ENCODE measurements around the gene SH3D19.
"Not testable (repeated sequence)": the region's sequence is repeated elsewhere in the genome, so short reads cannot be mapped to it uniquely, and the experiment has no call there.

Gene SH3D19

GRCh38 chr4:151267822-151268535 is 57.4 kb downstream of the SH3D19 start:
- DNase-seq (ENCODE audit: low read depth in 2 of 2) = no peak

GRCh38 chr4:151267104-151267503 is 58.3 kb downstream of the SH3D19 start:
- DNase-seq (ENCODE audit: low read depth in 2 of 2) = no peak

GRCh38 chr4:151266497-151266896 is 58.9 kb downstream of the SH3D19 start:
- no peak for DNase-seq (ENCODE audit: low read depth in 2 of 2)

- no peak for DNase-seq (ENCODE audit: low read depth in 2 of 2)
Measured at GRCh38 chr4:151263455-151263854, 62.0 kb downstream of the SH3D19 start.

- no peak for DNase-seq (ENCODE audit: low read depth in 2 of 2)
Measured at GRCh38 chr4:151260526-151260925, 64.9 kb downstream of the SH3D19 start.

- DNase-seq (ENCODE audit: low read depth in 2 of 2) = no peak
Measured at GRCh38 chr4:151259752-151260151, 65.7 kb downstream of the SH3D19 start.

GRCh38 chr4:151257704-151258103 is 67.7 kb downstream of the SH3D19 start:
- DNase-seq (ENCODE audit: low read depth in 2 of 2) = no peak

GRCh38 chr4:151256134-151256533 is 69.3 kb downstream of the SH3D19 start:
- no peak for DNase-seq (ENCODE audit: low read depth in 2 of 2)

- not testable (repeated sequence) for DNase-seq (ENCODE audit: low read depth in 2 of 2)
Measured at GRCh38 chr4:151255680-151256079, 69.7 kb downstream of the SH3D19 start.

GRCh38 chr4:151255226-151255625 is 70.2 kb downstream of the SH3D19 start:
- DNase-seq (ENCODE audit: low read depth in 2 of 2) = not testable (repeated sequence)

GRCh38 chr4:151251603-151252304 is 73.7 kb downstream of the SH3D19 start:
- DNase-seq (ENCODE audit: low read depth in 2 of 2) = no peak

GRCh38 chr4:151250706-151251105 is 74.7 kb downstream of the SH3D19 start:
- no peak for DNase-seq (ENCODE audit: low read depth in 2 of 2)

GRCh38 chr4:151248519-151248918 is 76.9 kb downstream of the SH3D19 start:
- no peak for DNase-seq (ENCODE audit: low read depth in 2 of 2)

GRCh38 chr4:151247395-151247794 is 78.0 kb downstream of the SH3D19 start:
- DNase-seq (ENCODE audit: low read depth in 2 of 2) = no peak

- DNase-seq (ENCODE audit: low read depth in 2 of 2) = no peak
Measured at GRCh38 chr4:151246742-151247141, 78.7 kb downstream of the SH3D19 start.

GRCh38 chr4:151242305-151242704 is 83.1 kb downstream of the SH3D19 start:
- no peak for DNase-seq (ENCODE audit: low read depth in 2 of 2)

GRCh38 chr4:151239608-151240007 is 85.8 kb downstream of the SH3D19 start:
- DNase-seq (ENCODE audit: low read depth in 2 of 2) = no peak

GRCh38 chr4:151238477-151238876 is 86.9 kb downstream of the SH3D19 start:
- DNase-seq (ENCODE audit: low read depth in 2 of 2) = no peak

- no peak for DNase-seq (ENCODE audit: low read depth in 2 of 2)
Measured at GRCh38 chr4:151236036-151236435, 89.4 kb downstream of the SH3D19 start.

GRCh38 chr4:151235373-151235772 is 90.0 kb downstream of the SH3D19 start:
- not testable (repeated sequence) for DNase-seq (ENCODE audit: low read depth in 2 of 2)

GRCh38 chr4:151233600-151233999 is 91.8 kb downstream of the SH3D19 start:
- no peak for DNase-seq (ENCODE audit: low read depth in 2 of 2)

- no peak for DNase-seq (ENCODE audit: low read depth in 2 of 2)
Measured at GRCh38 chr4:151231915-151232595, 93.3 kb downstream of the SH3D19 start.

Data from stimulated activated CD8-positive, alpha-beta memory T cell treated with anti-CD3 and anti-CD28 coated beads, Interleukin-2, amount 100 ng/mL, for 48 hours (primary cell).